ENCODE data around the gene TMEM255B.

Gene TMEM255B

DNA sequence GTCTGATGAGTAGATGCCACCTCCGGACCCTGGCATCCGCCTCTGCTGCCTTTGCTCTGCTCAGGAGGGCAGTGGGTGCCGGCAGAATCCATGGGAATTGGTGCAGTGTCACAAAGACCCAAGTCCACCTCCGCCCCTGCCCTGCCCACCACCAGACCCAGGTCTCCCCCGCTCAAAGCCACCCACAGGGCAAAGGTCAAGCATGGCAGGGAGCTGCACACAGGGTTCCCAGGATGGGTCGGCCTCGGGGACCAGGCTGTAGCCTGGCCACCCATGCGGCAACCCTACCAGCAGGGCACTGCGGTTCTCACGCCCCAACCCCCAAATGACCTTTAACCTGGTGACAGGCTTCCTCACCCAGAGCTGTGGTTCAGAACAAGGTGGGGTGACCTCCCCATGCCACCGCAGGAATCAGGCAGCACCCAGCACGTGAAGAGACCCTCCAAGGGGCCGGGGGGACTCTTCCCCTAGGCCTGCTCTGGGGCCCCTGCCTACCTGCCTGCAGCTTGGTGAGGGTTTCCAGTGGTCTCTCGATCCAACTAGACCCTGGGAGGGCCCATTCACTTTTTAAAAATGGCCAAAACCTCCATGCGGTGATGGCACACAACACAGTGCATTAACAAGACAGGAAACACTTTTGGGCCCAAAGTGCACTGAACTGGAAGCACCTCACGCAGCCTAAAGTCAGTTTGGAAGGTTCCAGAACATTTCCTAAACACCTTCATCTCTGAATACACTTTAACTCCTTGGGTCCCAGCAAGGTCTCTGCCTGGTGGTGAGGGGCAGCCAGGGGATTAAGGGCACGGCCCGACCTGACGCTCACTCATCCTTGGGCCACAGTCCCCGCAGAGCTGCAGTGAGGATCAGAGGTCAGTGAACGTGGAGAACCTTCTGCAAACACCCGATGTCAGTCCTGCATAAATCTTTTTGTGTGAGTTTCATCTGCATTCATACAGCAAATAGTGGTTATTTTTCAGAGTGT, 93.8 kb downstream of the TMEM255B start:
- no peak for DNase-seq

DNA sequence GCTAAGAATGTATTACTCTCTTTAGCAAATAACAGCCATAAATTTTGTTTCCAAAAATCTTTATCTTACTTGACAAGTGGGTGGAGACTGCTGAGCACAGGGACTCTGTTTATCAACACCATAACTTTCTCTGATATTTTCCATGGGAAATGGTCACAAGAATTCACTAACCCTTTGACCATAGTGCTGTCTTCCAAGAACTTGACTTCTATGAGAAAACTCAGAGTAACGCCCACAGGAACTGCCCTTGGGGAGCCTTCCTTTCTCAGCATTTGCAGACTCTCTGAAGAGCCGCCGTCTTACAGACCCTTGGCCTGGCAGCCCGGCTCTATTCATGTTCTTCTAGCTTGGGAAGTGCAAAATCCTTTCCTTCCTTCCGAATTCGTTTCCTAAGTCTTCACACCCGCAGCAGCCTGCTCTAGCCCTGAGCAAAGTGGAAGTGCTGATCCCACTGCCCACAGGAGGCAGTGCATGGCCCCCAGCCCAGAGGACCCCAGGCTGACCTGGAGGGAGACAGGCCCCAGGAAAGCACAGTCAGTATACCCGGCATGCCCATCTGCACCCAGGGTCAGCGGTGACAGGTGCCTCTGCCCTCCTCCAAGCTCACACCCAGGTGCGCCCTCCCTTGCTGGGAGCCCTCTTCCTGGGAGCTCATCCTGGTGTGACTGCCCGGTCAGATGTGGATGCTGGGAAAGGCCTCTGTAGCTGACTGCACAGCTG, 94.7 kb downstream of the TMEM255B start:
- peak; percentile 24 for DNase-seq

DNA sequence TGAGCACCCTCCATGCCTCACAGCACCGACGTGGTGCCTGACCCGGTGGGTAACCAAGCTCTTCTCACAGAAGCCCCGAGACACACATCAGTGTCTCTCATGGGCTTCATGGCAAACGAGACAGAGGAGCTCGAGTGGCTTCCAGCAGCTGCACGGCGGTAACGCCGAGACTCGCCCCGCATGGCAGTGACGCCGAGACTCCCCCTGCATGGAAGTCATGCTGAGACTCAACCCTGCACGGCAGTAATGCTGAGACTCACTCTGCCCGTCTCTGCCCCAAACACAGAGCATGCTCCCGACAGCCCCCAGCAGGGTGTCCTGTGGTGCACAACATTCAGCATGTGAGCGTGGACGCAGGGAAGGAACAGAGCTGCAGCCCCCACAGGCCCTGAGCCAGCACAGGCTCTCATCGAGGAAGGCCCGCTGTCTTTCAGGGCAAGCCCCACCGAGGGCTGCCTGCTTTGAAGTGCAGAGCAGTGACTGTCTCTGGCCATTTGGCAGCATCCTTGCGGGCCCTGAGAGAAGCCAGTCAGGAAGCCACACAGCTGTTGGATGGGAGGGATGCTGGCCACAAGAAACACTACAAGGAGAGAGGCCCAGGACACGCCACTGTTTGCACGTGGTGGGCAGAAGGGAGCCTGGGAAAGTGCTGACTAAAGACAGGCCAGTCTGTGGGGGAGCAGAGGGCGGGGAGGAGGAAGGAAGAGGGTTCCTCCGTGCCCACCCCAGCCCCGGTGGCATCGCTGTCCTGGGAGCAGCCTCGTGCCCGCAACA, 95.4 kb downstream of the TMEM255B start:
- peak; percentile 61 for DNase-seq

DNA sequence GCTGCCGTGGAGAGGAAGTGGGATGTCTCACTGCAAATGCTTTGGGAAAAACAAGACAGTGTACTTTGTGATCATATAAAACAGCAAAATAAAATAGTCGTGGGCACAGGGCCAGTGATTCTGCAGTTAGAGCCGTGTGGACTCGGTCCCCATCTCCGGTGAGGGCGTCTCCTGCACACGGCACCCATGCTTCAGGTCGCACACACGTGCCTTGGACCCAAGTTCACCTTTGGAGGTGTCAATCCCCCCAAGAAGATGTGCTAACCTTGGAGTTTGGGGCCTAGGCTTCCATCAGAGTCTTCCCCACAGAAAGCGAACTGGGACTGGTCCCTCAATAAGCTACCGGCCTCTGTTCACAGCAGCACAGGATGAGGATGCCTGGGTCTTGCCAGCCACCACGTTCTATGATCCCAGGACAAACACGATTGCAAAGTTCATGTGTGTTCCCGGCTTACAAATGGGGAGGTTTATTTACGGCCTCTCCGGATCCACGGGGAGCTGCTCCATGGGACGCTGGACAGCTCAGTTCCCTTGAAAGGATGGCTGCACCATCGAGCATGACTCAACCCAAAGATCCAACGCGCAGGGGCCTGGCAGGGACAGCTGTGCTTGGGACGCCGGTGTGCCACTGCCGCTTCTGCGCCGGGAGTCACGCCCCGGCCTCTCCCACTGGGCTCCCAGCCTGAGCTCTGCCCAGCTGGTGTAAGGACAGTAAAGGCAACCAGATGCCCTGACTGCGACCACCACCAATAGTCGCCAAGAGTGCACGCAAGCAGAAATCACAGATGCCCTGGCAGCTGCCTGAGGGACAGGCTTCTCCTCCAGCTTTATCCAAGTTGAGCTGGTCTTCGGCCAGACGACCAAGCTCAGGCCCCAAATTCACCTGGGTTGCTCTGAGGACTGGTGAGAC, 96.2 kb downstream of the TMEM255B start:
- no peak for DNase-seq

DNA sequence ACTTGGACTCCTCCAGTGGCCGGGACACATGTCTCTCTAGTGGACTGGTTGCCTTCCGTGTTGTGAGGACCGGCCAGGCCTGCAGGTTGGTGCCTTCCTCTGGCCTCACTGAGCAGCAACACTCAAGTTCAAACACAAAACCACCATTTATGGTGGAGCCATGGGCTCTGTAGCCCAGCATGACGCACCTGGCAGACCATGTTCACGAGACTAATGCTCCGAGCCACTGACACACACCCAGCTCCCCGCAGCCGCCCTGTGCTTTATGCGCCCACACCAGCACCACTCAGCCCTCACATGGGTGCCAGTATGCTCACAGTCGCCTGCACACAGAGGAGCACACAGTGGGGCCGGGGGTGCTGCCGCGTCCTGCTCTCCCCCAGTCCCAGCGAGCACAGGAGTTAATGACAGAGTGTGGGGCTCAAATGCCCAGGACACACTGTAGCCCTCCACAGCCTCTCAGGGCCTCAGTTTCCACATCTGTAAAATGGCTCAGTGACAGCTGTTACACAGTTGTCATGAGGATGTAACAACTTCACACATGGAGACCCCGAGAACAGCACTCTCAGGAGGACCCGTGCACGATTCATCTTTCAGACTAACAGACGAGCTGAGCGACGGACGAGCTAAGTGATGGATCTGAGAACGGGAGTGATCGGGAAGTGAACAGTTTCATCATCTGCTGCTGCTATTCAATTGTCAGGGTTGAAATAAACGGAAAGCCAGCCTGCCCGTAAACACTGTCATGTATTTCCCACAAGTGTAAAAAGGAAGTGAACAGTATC, 97.1 kb downstream of the TMEM255B start:
- DNase-seq: no peak

DNA sequence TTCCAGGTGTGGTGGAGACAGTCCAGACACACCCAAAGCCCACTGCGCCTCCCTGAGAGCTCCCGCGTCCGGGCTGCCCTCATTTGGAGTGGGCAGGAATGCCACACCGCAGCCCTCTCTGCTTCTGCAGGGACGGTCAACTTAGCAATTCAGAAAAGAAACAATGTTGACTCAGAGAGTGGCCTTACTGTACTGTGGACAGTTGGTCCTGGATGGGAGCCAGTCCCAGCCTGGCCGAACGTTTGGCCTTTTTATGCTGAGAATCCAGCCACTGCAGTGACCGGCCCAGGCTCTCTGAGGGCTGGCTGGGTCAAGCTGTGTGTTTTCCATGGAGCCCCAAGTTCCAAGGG, 97.7 kb downstream of the TMEM255B start:
- DNase-seq: no peak

DNA sequence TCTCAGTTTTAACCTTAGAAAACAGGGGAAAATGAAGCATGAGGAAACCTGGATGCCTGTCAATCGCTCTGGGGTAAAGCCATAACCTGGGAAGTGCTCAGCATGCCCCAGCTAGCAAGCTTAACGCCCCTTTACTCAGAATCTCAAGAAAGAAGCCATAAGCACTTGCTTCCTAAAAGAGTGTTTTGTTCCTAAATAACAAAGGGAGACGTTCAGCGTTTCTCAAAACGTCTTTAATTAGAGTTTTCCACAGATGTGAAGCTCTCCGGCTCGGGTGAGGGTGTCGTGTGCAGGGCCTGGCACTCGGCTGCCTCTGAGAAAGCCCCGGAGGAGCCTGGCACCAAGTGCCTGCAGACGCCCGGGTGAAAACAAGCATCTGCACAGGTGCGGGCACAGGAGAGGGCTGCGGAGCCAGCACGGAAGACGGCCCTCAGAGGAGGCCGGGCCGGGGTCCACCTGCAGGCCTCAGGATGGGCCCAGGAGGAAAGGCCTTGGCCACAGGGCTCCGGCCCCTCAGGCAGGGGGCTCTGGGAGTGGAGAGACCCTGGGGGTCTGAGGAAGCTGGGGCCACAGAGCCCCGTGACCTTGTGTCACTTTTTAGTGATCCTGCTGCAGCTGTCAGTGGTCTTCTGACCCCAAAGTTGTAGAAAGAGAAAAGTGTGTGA, 98.6 kb downstream of the TMEM255B start:
- no peak for DNase-seq

DNA sequence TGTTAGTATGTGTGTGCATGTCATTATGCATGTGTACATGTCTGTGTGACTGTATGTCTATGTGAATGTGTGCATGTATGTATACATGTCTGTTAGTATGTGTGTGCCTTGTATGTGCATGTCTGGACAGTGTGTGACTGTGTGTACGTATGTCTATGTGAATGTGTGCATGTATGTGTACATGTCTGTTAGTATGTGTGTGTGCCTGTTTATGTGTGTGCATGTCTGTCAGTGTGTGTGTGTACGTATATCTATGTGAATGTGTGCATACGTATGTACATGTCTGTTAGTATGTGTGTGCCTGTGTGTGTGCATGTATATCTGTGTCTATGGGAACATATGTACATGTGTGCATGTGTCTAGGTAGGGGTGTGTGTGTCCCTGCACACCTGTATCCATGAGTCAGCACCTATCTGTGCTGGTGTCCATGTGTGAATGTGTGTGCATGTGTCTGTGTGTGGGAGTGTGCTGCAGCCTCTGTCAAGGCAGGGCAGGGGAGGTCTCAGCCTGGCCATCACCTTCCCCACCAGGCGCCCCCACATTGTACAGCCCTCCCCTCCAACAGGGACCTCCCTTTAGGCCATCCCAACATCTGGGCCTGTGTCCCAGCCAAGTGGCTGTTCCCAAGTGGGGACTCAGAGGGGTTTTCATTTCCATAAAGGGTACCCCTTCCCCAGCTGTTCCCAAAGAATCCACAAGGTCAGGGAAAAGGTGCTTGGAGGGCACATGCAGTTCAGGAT, 100.5 kb downstream of the TMEM255B start:
- DNase-seq: no peak

DNA sequence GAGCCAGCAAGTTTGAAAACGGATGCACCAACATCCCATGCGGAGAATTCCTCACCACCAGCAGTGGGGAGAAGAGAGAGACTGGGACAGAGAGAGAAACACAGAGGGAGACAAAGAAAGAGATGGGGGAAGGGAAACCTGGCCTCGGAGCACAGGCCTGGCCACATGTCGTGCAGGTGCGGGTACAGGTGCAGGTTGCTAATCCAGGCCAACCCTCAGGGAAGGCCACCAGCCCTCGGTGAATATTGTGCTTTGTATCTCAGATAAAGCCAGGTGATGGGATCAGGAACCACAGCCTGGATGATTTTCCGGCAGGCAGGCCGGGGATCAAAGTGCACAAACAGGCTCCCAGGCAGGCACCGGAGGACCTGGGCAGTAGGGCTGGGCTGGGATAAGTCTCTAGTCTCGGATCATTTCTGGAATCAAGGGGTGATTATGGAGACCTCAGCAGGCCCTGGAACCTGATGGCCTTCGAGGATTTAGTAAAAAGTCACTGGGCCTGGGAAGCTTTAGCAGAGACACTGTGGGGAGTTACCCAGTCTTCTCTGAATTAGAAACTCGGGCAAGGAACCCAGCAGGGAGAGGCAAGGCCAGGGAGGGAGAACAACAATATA, 101.1 kb downstream of the TMEM255B start:
- DNase-seq: no peak

DNA sequence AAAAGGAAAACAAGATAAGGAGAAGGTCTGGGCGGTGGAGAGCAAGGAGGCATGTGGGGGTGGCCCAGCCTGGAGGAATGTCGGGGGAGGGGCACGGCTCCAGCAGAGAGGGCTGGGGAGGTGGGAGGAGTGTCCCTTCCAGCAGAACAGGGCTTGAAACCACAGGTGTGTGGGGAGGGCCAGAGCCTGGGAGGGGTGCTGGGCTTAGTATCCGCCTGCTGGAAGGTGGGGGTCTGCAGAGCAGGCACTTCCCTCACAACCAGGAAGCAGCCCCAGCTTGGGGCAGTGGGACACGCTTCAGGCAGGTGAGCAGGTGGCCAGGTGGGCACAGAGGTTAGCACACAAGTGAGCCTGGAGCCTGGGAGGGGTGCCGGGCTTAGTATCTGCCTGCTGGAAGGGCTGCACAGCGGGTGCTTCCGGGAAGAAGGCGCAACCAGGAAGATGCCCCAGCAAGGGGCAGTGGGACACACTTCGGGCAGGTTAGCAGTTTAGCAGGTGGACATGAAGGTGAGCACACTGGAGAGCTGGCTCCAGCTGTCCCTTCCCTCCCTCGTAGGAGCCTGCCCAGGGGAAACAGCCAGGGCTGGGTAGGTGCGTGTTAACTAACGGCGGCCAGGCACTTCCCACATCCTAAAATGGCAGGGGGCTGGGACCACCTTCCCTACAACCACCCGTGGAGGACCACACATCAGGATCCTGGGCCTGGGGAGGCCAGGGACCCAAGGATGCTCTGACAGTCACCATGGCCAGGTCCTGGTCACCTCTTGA, 101.8 kb downstream of the TMEM255B start:
- DNase-seq: no peak

DNA sequence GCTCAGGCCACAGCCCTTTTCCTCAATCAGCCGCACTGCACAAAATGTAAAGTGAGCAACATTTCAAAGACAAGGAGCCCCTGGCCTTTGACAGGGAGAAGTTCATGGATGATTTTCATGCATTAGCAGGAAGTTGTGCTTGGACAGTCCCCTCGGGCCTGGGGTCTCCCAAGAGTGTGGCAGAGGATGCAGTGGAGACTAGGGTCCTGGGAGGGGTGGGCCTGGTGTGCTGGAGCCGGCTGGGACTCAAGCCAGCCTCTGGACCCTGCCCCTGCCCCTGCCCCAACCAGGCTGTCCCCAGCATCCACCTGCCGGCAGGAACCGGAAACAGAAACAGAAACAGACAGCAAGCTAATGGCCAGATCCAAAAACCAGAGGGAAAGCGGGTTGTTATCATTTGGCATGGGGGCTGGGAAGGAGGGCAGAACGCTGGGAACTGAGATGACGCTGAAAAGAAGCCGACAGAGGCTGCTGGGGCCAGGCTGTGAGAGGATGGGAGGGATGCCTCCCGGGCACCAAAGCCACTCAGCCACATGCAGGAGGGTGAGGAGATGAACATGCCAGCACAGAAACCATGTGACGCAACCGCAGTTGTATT, 102.5 kb downstream of the TMEM255B start:
- no peak for DNase-seq

DNA sequence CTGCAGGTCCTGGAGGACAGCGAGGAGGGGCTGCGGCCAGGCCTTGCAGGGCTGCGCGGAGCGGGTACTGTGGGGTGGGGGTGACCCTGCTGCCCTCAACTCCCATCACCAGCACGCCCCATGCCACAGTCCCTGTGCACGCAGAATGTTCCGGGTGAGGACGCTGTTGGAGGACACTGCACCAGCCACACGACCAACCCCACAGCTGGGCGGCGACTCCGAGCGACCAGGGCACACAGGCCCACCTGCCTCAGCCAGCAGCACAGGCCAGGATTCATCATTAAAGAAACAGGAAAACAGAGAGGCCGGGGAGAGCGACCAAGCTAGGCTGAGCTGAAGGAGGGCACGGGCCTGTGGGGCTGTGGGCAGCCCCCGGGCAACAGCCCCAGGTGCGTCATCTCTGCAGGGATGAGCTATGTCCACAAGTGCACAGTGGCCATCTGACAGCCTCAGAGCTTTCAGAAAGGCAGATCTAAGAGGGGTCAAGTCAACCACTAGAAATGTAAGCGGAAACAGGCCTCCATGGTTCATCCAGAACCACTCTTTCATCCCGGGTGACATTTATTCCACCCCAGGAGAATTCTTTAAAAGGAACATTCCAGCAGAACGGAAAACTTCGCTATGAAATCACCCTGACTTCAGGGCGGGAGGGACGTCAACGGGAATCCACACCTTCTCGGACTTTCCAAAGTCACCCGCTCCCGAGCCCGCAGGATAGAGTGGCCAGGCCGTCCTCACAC, 103.3 kb downstream of the TMEM255B start:
- no peak for DNase-seq

DNA sequence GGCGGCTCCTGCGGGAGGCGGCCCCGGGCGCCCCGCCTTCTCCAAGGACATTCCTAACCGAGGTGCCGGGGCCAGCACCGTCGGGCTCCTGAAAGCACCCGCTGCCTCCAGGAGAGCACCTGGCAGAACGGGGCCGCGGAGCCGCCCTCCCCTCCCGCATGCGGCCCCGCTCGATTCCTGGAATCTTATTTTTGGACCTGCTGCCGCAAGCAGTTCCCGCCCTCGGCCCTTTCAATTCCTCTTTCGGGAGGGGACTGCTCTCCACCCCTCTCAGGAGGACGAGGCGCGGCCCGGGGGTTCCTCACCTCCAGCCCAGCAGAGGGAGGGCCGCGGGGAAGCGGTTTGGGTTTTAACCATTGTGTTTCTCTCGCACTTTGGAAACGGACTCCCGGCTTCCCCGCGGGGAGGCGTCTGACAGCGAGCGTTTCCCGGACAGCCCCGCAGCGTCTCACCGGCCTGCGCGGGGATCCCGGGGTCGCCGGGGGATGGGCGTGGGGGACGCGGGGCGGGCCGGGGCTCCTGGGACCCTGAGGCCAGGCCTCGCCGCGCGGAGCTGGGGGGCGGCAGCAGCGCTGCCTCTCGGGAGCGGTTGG, 104.0 kb downstream of the TMEM255B start:
- peak; percentile 30 for DNase-seq

DNA sequence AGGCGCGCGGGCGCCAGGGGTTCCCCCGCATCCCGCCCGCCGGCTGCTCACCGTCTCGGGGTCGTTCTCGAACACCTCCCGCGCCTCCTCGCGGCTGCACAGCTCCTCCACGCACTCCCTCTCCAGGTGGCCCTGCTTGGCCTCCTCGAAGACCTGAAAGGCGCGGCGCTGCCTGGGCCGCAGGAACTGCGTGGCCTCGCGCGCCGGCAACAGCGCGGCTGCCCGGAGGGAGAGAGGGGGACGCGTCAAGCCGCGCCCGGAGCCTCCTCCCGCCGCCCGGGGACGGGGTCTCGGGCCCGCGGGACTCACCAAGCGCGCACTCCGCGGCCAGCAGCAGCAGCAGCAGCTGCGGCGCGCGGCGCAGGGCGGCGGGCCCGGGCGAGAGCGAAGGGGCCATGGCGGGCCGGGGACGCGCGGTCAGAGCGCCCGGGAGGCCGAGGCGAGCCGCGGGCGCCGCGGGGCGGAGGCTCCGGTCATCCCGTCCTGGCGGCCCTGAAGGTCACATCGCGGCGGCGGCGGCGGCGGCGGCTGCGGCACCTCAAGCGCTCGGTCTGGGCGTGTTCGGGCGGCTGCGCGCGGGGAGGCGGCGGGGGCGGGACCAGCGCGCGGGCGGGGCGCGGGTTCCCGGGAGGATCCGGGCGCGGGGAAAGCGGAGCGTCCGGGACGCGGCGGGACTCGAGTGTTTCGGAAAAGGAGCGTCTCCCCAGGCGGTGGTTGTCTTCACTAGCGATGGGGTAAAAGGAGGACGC, 104.7 kb downstream of the TMEM255B start, which contains the start of gene GAS6:
GAS6 (minus strand) TSS at position 553 of the 749 bp plus-strand sequence; CDS start at position 397, 156 bp downstream.
- peak; percentile 25 for DNase-seq

DNA sequence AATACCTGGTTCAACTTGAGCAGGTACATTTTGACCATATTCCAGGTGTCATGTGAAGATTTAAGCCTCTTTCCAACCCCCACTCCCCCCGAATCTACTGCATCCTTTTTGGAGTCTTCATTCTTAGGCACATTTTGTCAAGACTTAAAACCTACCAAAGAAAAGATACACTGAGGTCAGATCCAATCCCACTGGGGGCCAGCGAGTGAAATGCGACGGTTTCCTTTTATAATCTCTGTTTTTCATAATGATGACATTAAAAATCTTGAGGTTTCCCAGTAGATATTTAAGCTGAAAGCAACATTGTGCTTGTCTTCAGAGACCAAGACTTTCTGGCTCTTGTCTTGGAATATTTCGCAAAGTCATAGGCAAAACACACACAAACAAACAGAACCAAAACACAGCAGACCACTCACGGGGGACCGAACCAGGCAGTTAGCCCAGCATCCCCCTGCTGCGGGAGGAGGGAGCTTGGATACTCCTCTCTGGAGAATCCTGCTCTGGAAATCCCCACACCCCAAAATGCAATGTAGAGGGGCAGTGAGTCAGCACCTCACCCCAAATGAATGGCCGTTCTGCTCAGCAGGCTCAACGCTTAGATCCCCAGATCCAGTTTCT, 105.4 kb downstream of the TMEM255B start:
- no peak for DNase-seq

DNA sequence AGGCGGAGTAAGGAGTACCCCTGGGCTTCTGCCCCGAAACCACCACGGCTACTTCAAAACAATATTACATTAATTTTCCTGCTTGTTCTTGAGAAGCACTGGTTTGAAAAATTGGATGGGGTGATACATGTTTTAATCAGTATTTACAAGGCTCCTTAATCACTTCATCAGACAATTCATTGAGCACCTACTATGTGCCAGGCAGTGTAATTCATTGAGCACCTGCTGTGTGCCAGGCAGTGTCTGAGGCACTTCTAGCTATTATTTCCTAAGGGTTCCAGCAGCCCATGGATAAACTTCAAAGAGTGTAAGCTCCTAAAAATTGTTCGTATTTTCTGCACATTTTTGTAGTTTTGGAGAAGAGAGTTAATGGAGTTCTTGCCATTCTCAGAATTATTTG, 106.4 kb downstream of the TMEM255B start:
- no peak for DNase-seq
